Stomach (tissue), 4 donors: Measurements from ENCODE around the gene PHF21B.

ENCODE experiments used
- CTCF ChIP-seq, 7 experiments: fragments of 450-650 bp in 4 of 7; fragments of 200-600 bp in 3 of 7; sonication (generic) in 3 of 7; IDR thresholded peaks; one replicate each; pipeline ENCODE4 v1.5.1; 2016 to 2019; ENCODE audit warnings: antibody characterized with exemption in 7 of 7, control low read depth in 2 of 7, mild to moderate bottlenecking in 1 of 7
- POLR2A ChIP-seq, 4 donors: fragments of 450-650 bp; IDR thresholded peaks; one replicate each; pipeline ENCODE4 v1.6.1; 2016; ENCODE audit warnings: antibody characterized with exemption in 4 of 4, control low read depth in 2 of 4, mild to moderate bottlenecking in 1 of 4, moderate library complexity in 1 of 4

- TF ChIP-seq CTCF (IDR thresholded peaks at IDR 0.05): no peak
- no peak for TF ChIP-seq POLR2A (IDR thresholded peaks at IDR 0.05)
Observed at GRCh38 chr22:45026511-45026910, 16.7 kb upstream of the PHF21B start.
